Gastrocnemius medialis (tissue), 4 donors: ENCODE measurements around the gene ZNF292. TPM values are rescaled to one million over a fixed set of nuclear protein-coding genes. Genes with fewer than 3 reads are reported as not detected.

Experiments used
- ATAC-seq, 2 donors: fragments of 150-250 bp; one replicate each; pipeline ENCODE4 v1.9.1; 2016
- DNase-seq, 2 donors: peaks; one replicate each; pipeline ENCODE4 v3.0.0-alpha.2; 2019
- H3K27ac ChIP-seq, 4 donors: fragments of 200-600 bp; sonication (generic); 1 replicate in 1 of 4; 2 replicates in 3 of 4; pipeline ENCODE4 v1.5.1; 2016 to 2018; ENCODE audit warnings: mild to moderate bottlenecking in 2 of 4, moderate library complexity in 1 of 4
- H3K27me3 ChIP-seq, 3 donors: fragments of 200-600 bp; sonication (generic) in 2 of 3; 1 replicate in 1 of 3; 2 replicates in 2 of 3; pipeline versions ENCODE4 v1.5.1 to v1.6.0; 2016 to 2019; ENCODE audit warnings: mild to moderate bottlenecking in 1 of 3, moderate library complexity in 1 of 3
- H3K36me3 ChIP-seq, 2 donors: fragments of 200-600 bp; sonication (generic) in 1 of 2; one replicate each; pipeline ENCODE4 v1.5.1; 2017 to 2018
- H3K4me1 ChIP-seq, 2 donors: fragments of 200-600 bp; sonication (generic) in 1 of 2; one replicate each; pipeline ENCODE4 v1.5.1; 2016 to 2017; ENCODE audit warnings: mild to moderate bottlenecking in 2 of 2
- H3K4me3 ChIP-seq, 4 donors: fragments of 200-600 bp; sonication (generic) in 3 of 4; 1 replicate in 1 of 4; 2 replicates in 3 of 4; pipeline ENCODE4 v1.5.1; 2016 to 2019; ENCODE audit warnings: mild to moderate bottlenecking in 2 of 4
- H3K9me3 ChIP-seq, 3 donors: fragments of 200-600 bp; sonication (generic) in 2 of 3; 1 replicate in 1 of 3; 2 replicates in 2 of 3; pipeline ENCODE4 v1.5.1; 2016 to 2019
- POLR2A ChIP-seq, 2 donors: fragments of 450-650 bp; IDR thresholded peaks; one replicate each; pipeline ENCODE4 v1.6.1; 2017; ENCODE audit warnings: antibody characterized with exemption in 2 of 2, mild to moderate bottlenecking in 2 of 2, moderate library complexity in 2 of 2
- in situ Hi-C, 4 donors: fragments of 200-750 bp; cut with MboI; loops; one replicate each; pipeline versions ENCODE4 v1.15.0 to v1.8.0; 2017; ENCODE audit warnings: low sequenced_read_pairs in 4 of 4
- intact Hi-C: fragments of 100-400 bp; cut with DNase I; formaldehyde crosslinking; loops from one replicate; pipeline ENCODE4 v1.15.1; 2023; ENCODE audit warnings: low total_unique reads
- total RNA-seq, 4 donors: library from RNA; depleted of rRNA; stranded (reverse); fragments of >200 nt; gene quantifications; one replicate each; pipeline versions ENCODE4 v1.1.0 to v1.2.3, GENCODE V29; 2016
- TF ChIP-seq, protein P1 (sequence below), 5 experiments: fragments of 450-650 bp in 3 of 5; fragments of 200-600 bp in 2 of 5; sonication (generic) in 2 of 5; IDR thresholded peaks in 4 of 5; conservative IDR thresholded peaks in 1 of 5; 1 replicate in 4 of 5; 2 replicates in 1 of 5; pipeline ENCODE4 v1.5.1; 2016 to 2019; ENCODE audit warnings: antibody characterized with exemption in 5 of 5, mild to moderate bottlenecking in 3 of 5, moderate library complexity in 3 of 5

Gene ZNF292
- total RNA-seq, 4 donors from 2014 or later = 10.7 to 21.7 (median 11.5) TPM

DNA sequence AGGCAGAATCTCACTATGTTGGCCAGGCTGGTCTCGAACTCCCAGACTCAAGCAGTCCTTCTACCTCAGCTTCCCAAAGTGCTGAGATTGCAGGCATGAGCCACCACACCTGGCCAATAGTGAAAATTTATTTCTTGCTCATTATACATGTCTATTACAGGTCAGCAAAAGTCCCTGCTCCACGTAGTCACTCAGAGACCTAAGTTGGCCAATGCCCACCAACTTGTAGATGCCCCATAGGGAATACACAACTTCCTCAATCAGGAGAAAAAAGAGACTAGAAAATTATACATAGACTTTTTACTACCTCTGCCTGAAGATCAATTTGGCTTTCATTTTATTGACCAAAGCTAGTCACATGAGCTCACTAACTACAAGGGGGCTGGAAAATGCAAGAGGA is 38.4 kb upstream of the ZNF292 start:
- intact Hi-C loops = no loop called here
- H3K4me1 ChIP-seq = no peaks in the 10 kb centered on the region
- in situ Hi-C loops = no loop called here
- H3K9me3 ChIP-seq = no peaks in the 10 kb centered on the region
- no peak for TF ChIP-seq POLR2A (IDR thresholded peaks at IDR 0.05)
- TF ChIP-seq, protein P1, sequence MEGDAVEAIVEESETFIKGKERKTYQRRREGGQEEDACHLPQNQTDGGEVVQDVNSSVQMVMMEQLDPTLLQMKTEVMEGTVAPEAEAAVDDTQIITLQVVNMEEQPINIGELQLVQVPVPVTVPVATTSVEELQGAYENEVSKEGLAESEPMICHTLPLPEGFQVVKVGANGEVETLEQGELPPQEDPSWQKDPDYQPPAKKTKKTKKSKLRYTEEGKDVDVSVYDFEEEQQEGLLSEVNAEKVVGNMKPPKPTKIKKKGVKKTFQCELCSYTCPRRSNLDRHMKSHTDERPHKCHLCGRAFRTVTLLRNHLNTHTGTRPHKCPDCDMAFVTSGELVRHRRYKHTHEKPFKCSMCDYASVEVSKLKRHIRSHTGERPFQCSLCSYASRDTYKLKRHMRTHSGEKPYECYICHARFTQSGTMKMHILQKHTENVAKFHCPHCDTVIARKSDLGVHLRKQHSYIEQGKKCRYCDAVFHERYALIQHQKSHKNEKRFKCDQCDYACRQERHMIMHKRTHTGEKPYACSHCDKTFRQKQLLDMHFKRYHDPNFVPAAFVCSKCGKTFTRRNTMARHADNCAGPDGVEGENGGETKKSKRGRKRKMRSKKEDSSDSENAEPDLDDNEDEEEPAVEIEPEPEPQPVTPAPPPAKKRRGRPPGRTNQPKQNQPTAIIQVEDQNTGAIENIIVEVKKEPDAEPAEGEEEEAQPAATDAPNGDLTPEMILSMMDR (IDR thresholded peaks at IDR 0.05 in 4 of 5, conservative IDR thresholded peaks at IDR 0.05 in 1 of 5) = no peak
- no peak overlapping the region for H3K4me3 ChIP-seq
- no peak for DNase-seq
- H3K36me3 ChIP-seq = no peaks in the 10 kb centered on the region
- no peak overlapping the region for H3K27ac ChIP-seq
- ATAC-seq = no peak
- peaks cover 0 to 2% (median 0%) of the 10 kb centered on the region in 3 donors for H3K27me3 ChIP-seq

DNA sequence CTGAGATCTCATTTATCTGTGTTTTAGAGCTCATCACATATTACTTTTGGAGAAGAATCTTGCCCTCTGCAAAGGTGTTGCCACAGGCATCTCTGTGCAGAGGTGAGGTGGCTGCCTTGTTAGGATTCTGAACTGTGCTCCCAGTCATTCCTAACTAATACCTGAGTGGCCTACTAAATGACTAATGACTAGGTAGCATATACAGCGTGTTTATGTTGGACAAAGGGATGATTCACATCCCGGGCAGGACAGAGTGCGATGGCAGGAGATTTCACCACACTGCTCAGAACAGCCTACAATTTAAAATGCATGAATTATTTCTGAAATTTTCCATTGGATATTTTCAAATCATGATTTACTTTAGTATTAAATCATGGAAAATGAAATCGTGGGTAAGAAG is 37.3 kb upstream of the ZNF292 start:
- Histone ChIP-seq H3K9me3 (no peaks in the 10 kb centered on the region), H3K4me3 (no peak overlapping the region), H3K4me1 (no peaks in the 10 kb centered on the region), H3K27me3 (peaks cover 0 to 7% (median 0%) of the 10 kb centered on the region in 3 donors), H3K36me3 (no peaks in the 10 kb centered on the region), H3K27ac (no peak overlapping the region)
- no peak for ATAC-seq
- TF ChIP-seq, protein P1 (IDR thresholded peaks at IDR 0.05 in 4 of 5, conservative IDR thresholded peaks at IDR 0.05 in 1 of 5) = no peak
- TF ChIP-seq POLR2A (IDR thresholded peaks at IDR 0.05) = no peak
- DNase-seq = no peak
- in situ Hi-C loops = no loop called here
- intact Hi-C loops = no loop called here

DNA sequence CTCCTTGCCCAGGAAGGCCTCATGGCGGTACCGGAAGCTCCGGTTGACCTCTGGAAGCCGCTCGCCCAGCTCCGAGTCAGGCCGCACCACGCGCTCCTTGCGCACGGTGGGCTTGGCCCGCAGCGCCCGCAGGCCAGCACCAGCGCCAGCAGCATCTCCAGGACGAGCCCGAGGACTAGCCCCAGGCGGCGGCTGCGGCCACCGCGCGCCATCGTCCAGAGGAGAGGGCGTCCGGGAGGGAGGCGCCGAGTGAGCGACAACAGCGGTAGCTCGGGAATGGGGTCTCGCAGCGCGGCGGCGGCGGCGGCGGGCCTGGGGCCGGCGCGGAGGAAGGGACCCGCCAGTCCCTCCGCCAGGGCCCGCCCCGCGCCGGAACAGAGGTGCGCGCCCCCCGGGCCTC is 32.9 kb upstream of the ZNF292 start:
- H3K4me1 ChIP-seq = no peaks in the 10 kb centered on the region
- intact Hi-C loops = no loop called here
- H3K4me3 ChIP-seq = no peak overlapping the region
- H3K27ac ChIP-seq = no peak overlapping the region
- peaks cover 0 to 7% (median 0%) of the 10 kb centered on the region in 3 donors for H3K27me3 ChIP-seq
- no peaks in the 10 kb centered on the region for H3K36me3 ChIP-seq
- no peaks in the 10 kb centered on the region for H3K9me3 ChIP-seq
- TF ChIP-seq POLR2A (IDR thresholded peaks at IDR 0.05) = no peak
- TF ChIP-seq, protein P1 (IDR thresholded peaks at IDR 0.05 in 4 of 5, conservative IDR thresholded peaks at IDR 0.05 in 1 of 5) = no peak
- DNase-seq = no peak
- ATAC-seq = no peak
- in situ Hi-C loops = no loop called here

DNA sequence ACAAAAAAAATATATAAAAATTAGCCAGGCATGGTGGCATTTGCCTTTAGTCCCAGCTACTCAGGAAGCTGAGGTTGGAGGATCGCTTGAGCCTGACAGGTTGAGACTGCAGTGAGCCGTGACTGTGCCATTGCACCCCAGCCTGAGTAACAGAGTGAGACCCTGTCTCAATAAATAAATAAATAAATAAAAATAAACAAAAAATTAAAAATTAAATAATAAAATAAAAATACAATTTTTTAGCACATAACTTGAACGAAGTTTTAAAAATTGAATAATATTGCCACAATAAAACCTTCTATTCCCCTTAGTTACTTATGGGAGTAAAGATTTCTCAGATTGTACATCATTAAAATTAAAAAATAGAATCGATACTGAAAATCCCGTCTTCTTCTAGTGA is 31.3 kb upstream of the ZNF292 start:
- no peak for TF ChIP-seq POLR2A (IDR thresholded peaks at IDR 0.05)
- TF ChIP-seq, protein P1 (IDR thresholded peaks at IDR 0.05 in 4 of 5, conservative IDR thresholded peaks at IDR 0.05 in 1 of 5) = no peak
- DNase-seq = no peak
- ATAC-seq = no peak
- no peaks in the 10 kb centered on the region for H3K36me3 ChIP-seq
- no peaks in the 10 kb centered on the region for H3K9me3 ChIP-seq
- H3K4me3 ChIP-seq = no peak overlapping the region
- peaks cover 0 to 7% (median 0%) of the 10 kb centered on the region in 3 donors for H3K27me3 ChIP-seq
- H3K4me1 ChIP-seq = no peaks in the 10 kb centered on the region
- intact Hi-C loops (no loop called here), in situ Hi-C loops (no loop called here)
- no peak overlapping the region for H3K27ac ChIP-seq

DNA sequence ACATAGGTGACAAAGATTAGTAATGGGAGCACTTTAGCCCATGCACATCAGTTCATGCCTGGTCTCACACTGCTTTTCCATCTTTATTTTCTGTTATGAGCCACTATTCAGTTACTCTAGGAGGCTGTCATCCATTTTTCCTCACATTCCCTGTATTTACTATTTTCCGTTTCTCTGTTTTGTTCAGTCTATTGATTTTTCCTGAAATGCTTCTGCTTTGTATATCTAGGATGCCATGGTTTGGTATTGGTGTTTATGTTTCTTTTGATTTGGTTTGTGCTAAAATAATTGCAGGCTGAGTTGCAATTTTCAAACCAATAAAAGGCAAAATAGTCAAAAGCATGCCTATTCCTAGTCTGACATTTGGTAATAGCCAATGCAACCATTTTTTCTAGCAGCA is 28.9 kb upstream of the ZNF292 start:
- Histone ChIP-seq H3K36me3 (no peaks in the 10 kb centered on the region), H3K4me3 (no peak overlapping the region), H3K27me3 (peaks cover 0 to 7% (median 0%) of the 10 kb centered on the region in 3 donors), H3K27ac (no peak overlapping the region), H3K9me3 (no peaks in the 10 kb centered on the region), H3K4me1 (no peaks in the 10 kb centered on the region)
- in situ Hi-C loops (loop anchor here in 1 of 4 donors (25.0 kb wide), 1 partner anchor 111 kb away; no protein-coding TSS in a partner anchor), intact Hi-C loops (no loop called here)
- TF ChIP-seq, protein P1 (IDR thresholded peaks at IDR 0.05 in 4 of 5, conservative IDR thresholded peaks at IDR 0.05 in 1 of 5) = no peak
- no peak for DNase-seq
- no peak for ATAC-seq
